SK-N-SH treated with all-trans-retinoic acid at 6 μM for 48 hours (cell line): ENCODE measurements around the gene AUTS2.

Experiments used
- ATAC-seq: fragments of 200-7000 bp; cut with Tn5 transposase; 3 replicates; pipeline ENCODE4 v1.9.1; 2020; ENCODE audit warnings: mild to moderate bottlenecking, moderate library complexity
- ARNTL ChIP-seq: fragments of 450-650 bp; formaldehyde crosslinking; IDR thresholded peaks from 2 replicates; pipeline ENCODE4 v1.5.0; 2020; ENCODE audit warnings: low read depth, mild to moderate bottlenecking, moderate library complexity, borderline replicate concordance
- BACH2 ChIP-seq: fragments of 250-450 bp; sonication (Bioruptor Pico); IDR thresholded peaks from 2 replicates; pipeline ENCODE4 v1.9.0; 2021; ENCODE audit warnings: mild to moderate bottlenecking, borderline replicate concordance
- CREB5 ChIP-seq: fragments of 250-450 bp; sonication (Bioruptor Pico); IDR thresholded peaks from 2 replicates; pipeline ENCODE4 v1.5.1; 2020; ENCODE audit warnings: low read depth, mild to moderate bottlenecking, moderate library complexity
- CSDC2 ChIP-seq: fragments of 250-450 bp; sonication (Bioruptor Pico); IDR thresholded peaks from 2 replicates; pipeline ENCODE4 v1.5.0; 2020; ENCODE audit warnings: mild to moderate bottlenecking, moderate library complexity
- ESRRG ChIP-seq: fragments of 250-450 bp; sonication (Bioruptor Pico); IDR thresholded peaks from 2 replicates; pipeline ENCODE4 v1.6.1; 2021; ENCODE audit warnings: mild to moderate bottlenecking
- GLIS3 ChIP-seq: fragments of 250-450 bp; sonication (Bioruptor Pico); IDR thresholded peaks from 2 replicates; pipeline ENCODE4 v1.5.0; 2020; ENCODE audit warnings: mild to moderate bottlenecking, moderate library complexity
- ISL1 ChIP-seq: fragments of 250-450 bp; sonication (Bioruptor Pico); IDR thresholded peaks from 2 replicates; pipeline ENCODE4 v2.1.2; 2022; ENCODE audit warnings: mild to moderate bottlenecking, moderate library complexity
- OSR1 ChIP-seq: fragments of 250-450 bp; sonication (Bioruptor Pico); IDR thresholded peaks from 2 replicates; pipeline ENCODE4 v1.8.0; 2022; ENCODE audit warnings: moderate library complexity, mild to moderate bottlenecking, inconsistent platforms
- PATZ1 ChIP-seq: fragments of 250-450 bp; sonication (Bioruptor Pico); IDR thresholded peaks from 2 replicates; pipeline ENCODE4 v1.8.0; 2020; ENCODE audit warnings: mild to moderate bottlenecking, moderate library complexity, borderline replicate concordance
- PPARA ChIP-seq: fragments of 250-450 bp; sonication (Bioruptor Pico); IDR thresholded peaks from 2 replicates; pipeline ENCODE4 v1.5.0; 2020; ENCODE audit warnings: mild to moderate bottlenecking, borderline replicate concordance
- SNAI2 ChIP-seq: fragments of 250-450 bp; sonication (Bioruptor Pico); IDR thresholded peaks from 2 replicates; pipeline ENCODE4 v1.5.0; 2020; ENCODE audit warnings: mild to moderate bottlenecking, moderate library complexity
- TCF4 ChIP-seq: fragments of 250-450 bp; sonication (Bioruptor Pico); IDR thresholded peaks from 2 replicates; pipeline ENCODE4 v1.8.0; 2021; ENCODE audit warnings: mild to moderate bottlenecking, moderate library complexity, borderline replicate concordance
- TOX ChIP-seq: fragments of 250-450 bp; sonication (Bioruptor Pico); IDR thresholded peaks from 2 replicates; pipeline ENCODE4 v1.8.0; 2021; ENCODE audit warnings: mild to moderate bottlenecking, moderate library complexity, borderline replicate concordance
- TSHZ2 ChIP-seq: fragments of 250-450 bp; sonication (Bioruptor Pico); IDR thresholded peaks from 2 replicates; pipeline ENCODE4 v1.5.0; 2020; ENCODE audit warnings: mild to moderate bottlenecking, moderate library complexity
- ZC3H10 ChIP-seq: fragments of 250-450 bp; sonication (Bioruptor Pico); IDR thresholded peaks from 2 replicates; pipeline ENCODE4 v1.5.1; 2021; ENCODE audit warnings: mild to moderate bottlenecking, moderate library complexity
- ZFP30 ChIP-seq: fragments of 450-650 bp; formaldehyde crosslinking; IDR thresholded peaks from 2 replicates; pipeline ENCODE4 v1.5.0; 2022; ENCODE audit warnings: mild to moderate bottlenecking, moderate library complexity
- ZNF8 ChIP-seq: fragments of 450-650 bp; formaldehyde crosslinking; IDR thresholded peaks from 2 replicates; pipeline ENCODE4 v1.5.0; 2020; ENCODE audit warnings: mild to moderate bottlenecking, moderate library complexity

Gene AUTS2

GRCh38 chr7:69657331-69657730 lies 59.1 kb downstream of the AUTS2 start:
- ATAC-seq: no peak
- TF ChIP-seq GLIS3 (CRISPR knock-in tag): no peak
- no peak for TF ChIP-seq ZNF8
- no peak for TF ChIP-seq OSR1
- no peak for TF ChIP-seq TCF4 (CRISPR knock-in tag)
- no peak for TF ChIP-seq CREB5
- TF ChIP-seq ISL1: no peak
- TF ChIP-seq ZFP30 (CRISPR knock-in tag): no peak
- TF ChIP-seq PPARA (CRISPR knock-in tag): no peak

- TF ChIP-seq CREB5 (no peak), GLIS3 (CRISPR knock-in tag) (no peak), SNAI2 (CRISPR knock-in tag) (no peak), CSDC2 (no peak), ARNTL (CRISPR knock-in tag) (no peak), TOX (CRISPR knock-in tag) (no peak), ZC3H10 (CRISPR knock-in tag) (no peak)
Observed at GRCh38 chr7:69657985-69658384, 59.7 kb downstream of the AUTS2 start.

GRCh38 chr7:69659983-69660382 lies 61.7 kb downstream of the AUTS2 start:
- TF ChIP-seq ZC3H10 (CRISPR knock-in tag) (no peak), PATZ1 (CRISPR knock-in tag) (0 out of 2 replicates have a peak, but pooled peaks have one; percentile 17)
- ATAC-seq: peak; percentile 84

More at GRCh38 chr7:69657985-69658384, 59.7 kb downstream of the AUTS2 start:
- ATAC-seq: no peak

- ATAC-seq: no peak
- TF ChIP-seq TSHZ2 (CRISPR knock-in tag): no peak
Observed at GRCh38 chr7:69661342-69661741, 63.1 kb downstream of the AUTS2 start.

GRCh38 chr7:69663911-69664832 lies 65.9 kb downstream of the AUTS2 start:
- TF ChIP-seq PATZ1 (CRISPR knock-in tag) (no peak), ESRRG (no peak), ISL1 (no peak), BACH2 (CRISPR knock-in tag) (no peak), ZFP30 (CRISPR knock-in tag) (no peak)
- ATAC-seq: no peak
